Sigmoid colon (tissue), 7 donors: ENCODE measurements around the gene EFNA3. TPM values are rescaled to one million over a fixed set of nuclear protein-coding genes. Genes with fewer than 3 reads are reported as not detected.
"Not testable (repeated sequence)": the region's sequence is repeated elsewhere in the genome, so short reads cannot be mapped to it uniquely, and the experiment has no call there.

ENCODE experiments used
- DNase-seq: peaks from one replicate; pipeline ENCODE4 v3.0.0-alpha.2; 2019
- H3K27ac ChIP-seq, 4 donors: fragments of 200-600 bp; sonication (generic); one replicate each; pipeline ENCODE4 v1.5.1; 2016 to 2019; ENCODE audit warnings: mild to moderate bottlenecking in 1 of 4
- H3K27me3 ChIP-seq, 3 donors: fragments of 200-600 bp; sonication (generic); one replicate each; pipeline ENCODE4 v1.5.1; 2019; ENCODE audit warnings: mild to moderate bottlenecking in 1 of 3
- H3K36me3 ChIP-seq, 4 donors: fragments of 200-600 bp; sonication (generic); one replicate each; pipeline ENCODE4 v1.5.1; 2016 to 2019
- H3K4me1 ChIP-seq, 4 donors: fragments of 200-600 bp; sonication (generic); one replicate each; pipeline ENCODE4 v1.5.1; 2017 to 2019
- H3K4me3 ChIP-seq, 4 donors: fragments of 200-600 bp; sonication (generic); one replicate each; pipeline ENCODE4 v1.5.1; 2017 to 2019; ENCODE audit warnings: mild to moderate bottlenecking in 2 of 4, moderate library complexity in 1 of 4
- H3K9me3 ChIP-seq, 4 donors: fragments of 200-600 bp in 3 of 4; sonication (generic) in 3 of 4; one replicate each; pipeline versions ENCODE4 v1.5.1 to v1.6.1; 2013 to 2019
- CTCF ChIP-seq, 4 experiments: fragments of 450-650 bp in 3 of 4; fragments of 200-600 bp in 1 of 4; IDR thresholded peaks; one replicate each; pipeline ENCODE4 v1.5.1; 2016 to 2019; ENCODE audit warnings: antibody characterized with exemption in 4 of 4, mild to moderate bottlenecking in 3 of 4, moderate library complexity in 2 of 4
- EP300 ChIP-seq, 4 donors: sonication (generic); formaldehyde crosslinking; IDR thresholded peaks; one replicate each; pipeline ENCODE4 v1.6.1; 2017; ENCODE audit warnings: antibody characterized with exemption in 4 of 4
- POLR2A ChIP-seq, 2 donors: fragments of 450-650 bp; IDR thresholded peaks; one replicate each; pipeline ENCODE4 v1.6.1; 2016; ENCODE audit warnings: antibody characterized with exemption in 2 of 2, mild to moderate bottlenecking in 2 of 2, moderate library complexity in 2 of 2
- POLR2AphosphoS5 ChIP-seq, 4 donors: sonication (generic); formaldehyde crosslinking; IDR thresholded peaks; one replicate each; pipeline ENCODE4 v1.6.1; 2017; ENCODE audit warnings: antibody characterized with exemption in 4 of 4
- WGBS, 2 donors: extraction: QIAGEN DNeasy Blood & Tissue Kit; methylation state at CpG; one replicate each; pipeline ENCODE4 v1.1.7; 2013; 5-methylcytosine and 5-hydroxymethylcytosine counted together
- intact Hi-C: fragments of 100-400 bp; cut with DNase I; formaldehyde crosslinking; loops from one replicate; pipeline ENCODE4 v1.15.1; 2023
- polyA plus RNA-seq, 3 donors: library from polyadenylated mRNA; stranded (reverse); fragments of 200-250 nt; gene quantifications; one replicate each; pipeline ENCODE4 v1.2.3, GENCODE V29; 2013
- total RNA-seq, 4 donors: library from RNA; depleted of rRNA; stranded (reverse); fragments of >200 nt; gene quantifications; one replicate each; pipeline ENCODE4 v1.1.0, GENCODE V29; 2016
- donor health status: healthy with polysubstance abuse.
- donor health status: Bipolar disorder and iron deficiency.
- donor health status: healthy.

EFNA3 gene
- total and polyA plus RNA-seq, 7 donors = 0.27 to 9.0 (median 3.0) TPM

- Histone ChIP-seq H3K27me3 (no peaks in the 10 kb centered on the region), H3K4me3 (no peak overlapping the region), H3K36me3 (no peaks in the 10 kb centered on the region), H3K4me1 (no peaks in the 10 kb centered on the region), H3K9me3 (no peaks in the 10 kb centered on the region), H3K27ac (no peak overlapping the region)
- DNase-seq = no peak
- TF ChIP-seq POLR2A (IDR thresholded peaks at IDR 0.05) = no peak
- no peak for TF ChIP-seq CTCF (IDR thresholded peaks at IDR 0.05)
- TF ChIP-seq EP300 (IDR thresholded peaks at IDR 0.05) = no peak
- no peak for TF ChIP-seq POLR2AphosphoS5 (IDR thresholded peaks at IDR 0.05)
- WGBS, 2 donors = 48 to 79% methylated on average over 8 of the region's 8 CpGs
- intact Hi-C loops = no loop called here
These were observed 32.2 kb downstream of the EFNA3 start for GRCh38 chr1:155110826-155111225.

- no peak overlapping the region for H3K27ac ChIP-seq
- DNase-seq = no peak
- no peak for TF ChIP-seq CTCF (IDR thresholded peaks at IDR 0.05)
- TF ChIP-seq POLR2A (IDR thresholded peaks at IDR 0.05) = no peak
- no peak for TF ChIP-seq POLR2AphosphoS5 (IDR thresholded peaks at IDR 0.05)
- no peak for TF ChIP-seq EP300 (IDR thresholded peaks at IDR 0.05)
- peaks cover 0 to 4% (median 0%) of the 10 kb centered on the region in 3 donors for H3K27me3 ChIP-seq
- WGBS, 2 donors = 83 to 84% methylated on average over 5 of the region's 5 CpGs
- no peaks in the 10 kb centered on the region for H3K36me3 ChIP-seq
- H3K9me3 ChIP-seq = no peaks in the 10 kb centered on the region
- H3K4me1 ChIP-seq = no peaks in the 10 kb centered on the region
- H3K4me3 ChIP-seq = no peak overlapping the region
- intact Hi-C loops = no loop called here
These were observed 34.9 kb downstream of the EFNA3 start for GRCh38 chr1:155113450-155113980.

- TF ChIP-seq CTCF (IDR thresholded peaks at IDR 0.05) (no peak), EP300 (IDR thresholded peaks at IDR 0.05) (no peak), POLR2AphosphoS5 (IDR thresholded peaks at IDR 0.05) (no peak), POLR2A (IDR thresholded peaks at IDR 0.05) (no peak)
- Histone ChIP-seq H3K36me3 (no peaks in the 10 kb centered on the region), H3K4me3 (no peak overlapping the region), H3K27me3 (peaks cover 0 to 4% (median 0%) of the 10 kb centered on the region in 3 donors), H3K4me1 (no peaks in the 10 kb centered on the region), H3K27ac (no peak overlapping the region), H3K9me3 (no peaks in the 10 kb centered on the region)
- WGBS, 2 donors = 46 to 70% methylated on average over 5 of the region's 5 CpGs
- no peak for DNase-seq
- intact Hi-C loops = no loop called here
These were observed 37.6 kb downstream of the EFNA3 start for GRCh38 chr1:155116113-155116764.

GRCh38 chr1:155117610-155118009 is 39.0 kb downstream of the EFNA3 start:
- no peak overlapping the region for H3K4me3 ChIP-seq
- no peak overlapping the region for H3K27ac ChIP-seq
- TF ChIP-seq POLR2A (IDR thresholded peaks at IDR 0.05) = no peak
- TF ChIP-seq CTCF (IDR thresholded peaks at IDR 0.05) = no peak
- TF ChIP-seq POLR2AphosphoS5 (IDR thresholded peaks at IDR 0.05) = no peak
- no peak for TF ChIP-seq EP300 (IDR thresholded peaks at IDR 0.05)
- H3K36me3 ChIP-seq = no peaks in the 10 kb centered on the region
- no peaks in the 10 kb centered on the region for H3K9me3 ChIP-seq
- no peaks in the 10 kb centered on the region for H3K4me1 ChIP-seq
- 28 to 66% methylated on average over 4 of the region's 4 CpGs for WGBS, 2 donors
- peaks cover 0 to 4% (median 0%) of the 10 kb centered on the region in 3 donors for H3K27me3 ChIP-seq
- intact Hi-C loops = no loop called here
- DNase-seq = no peak

GRCh38 chr1:155118090-155118489 is 39.5 kb downstream of the EFNA3 start:
- H3K27ac ChIP-seq, H3K36me3 ChIP-seq, H3K27me3 ChIP-seq, intact Hi-C loops, H3K9me3 ChIP-seq, H3K4me3 ChIP-seq, H3K4me1 ChIP-seq, DNase-seq: not testable (repeated sequence)
- 86 to 91% methylated on average over 7 of the region's 7 CpGs for WGBS, 2 donors
